Activated CD8-positive, alpha-beta T cell treated with anti-CD3 and anti-CD28 coated beads for 36 hours (primary cell): ENCODE measurements around the gene OR8I2. TPM values are rescaled to one million over a fixed set of nuclear protein-coding genes. Genes with fewer than 3 reads are reported as not detected.

Experiments
- total RNA-seq, 2 experiments: library from RNA; stranded (reverse); gene quantifications; one replicate each; pipeline ENCODE4 v1.2.3, GENCODE V29; 2021

The OR8I2 gene
- total RNA-seq, 2 experiments from 2014 or later: not detected

Other genes with a start within 250 kb of the OR8I2 start
- not detected for gene TRIM51, start 210.0 kb upstream of the OR8I2 start, total RNA-seq
- gene OR5W2, start 178.7 kb upstream of the OR8I2 start, total RNA-seq: not detected
- not detected for gene OR5I1, start 156.9 kb upstream of the OR8I2 start, total RNA-seq
- gene OR10AG1, start 123.4 kb upstream of the OR8I2 start, total RNA-seq: not detected
- gene OR5F1, start 98.7 kb upstream of the OR8I2 start, total RNA-seq: not detected
- gene OR5AS1, start 65.7 kb upstream of the OR8I2 start, total RNA-seq: not detected
- gene OR8H2, start 10.4 kb downstream of the OR8I2 start, total RNA-seq: not detected
- not detected for gene OR8H3, start 29.1 kb downstream of the OR8I2 start, total RNA-seq
- not detected for gene OR8J3, start 46.9 kb downstream of the OR8I2 start, total RNA-seq
- gene OR8K5, start 67.0 kb downstream of the OR8I2 start, total RNA-seq: not detected
- not detected for gene OR5J2, start 83.3 kb downstream of the OR8I2 start, total RNA-seq
- not detected for gene OR5T2, start 140.9 kb downstream of the OR8I2 start, total RNA-seq
- gene OR5T3, start 158.9 kb downstream of the OR8I2 start, total RNA-seq: not detected
- not detected for gene OR5T1, start 180.8 kb downstream of the OR8I2 start, total RNA-seq
- gene OR8H1, start 198.9 kb downstream of the OR8I2 start, total RNA-seq: not detected
- gene OR8K3, start 221.8 kb downstream of the OR8I2 start, total RNA-seq: not detected